GM18499 (cell line): ENCODE data around the gene PAPOLB.

ENCODE experiments used
- ATAC-seq: cut with Tn5 transposase; IDR thresholded peaks from one replicate; pipeline ENCODE4 v1.9.1; 2021; ENCODE audit warnings: moderate number of reproducible peaks; ENCODE audit not compliant: insufficient read depth, unreplicated experiment

The PAPOLB gene

DNA sequence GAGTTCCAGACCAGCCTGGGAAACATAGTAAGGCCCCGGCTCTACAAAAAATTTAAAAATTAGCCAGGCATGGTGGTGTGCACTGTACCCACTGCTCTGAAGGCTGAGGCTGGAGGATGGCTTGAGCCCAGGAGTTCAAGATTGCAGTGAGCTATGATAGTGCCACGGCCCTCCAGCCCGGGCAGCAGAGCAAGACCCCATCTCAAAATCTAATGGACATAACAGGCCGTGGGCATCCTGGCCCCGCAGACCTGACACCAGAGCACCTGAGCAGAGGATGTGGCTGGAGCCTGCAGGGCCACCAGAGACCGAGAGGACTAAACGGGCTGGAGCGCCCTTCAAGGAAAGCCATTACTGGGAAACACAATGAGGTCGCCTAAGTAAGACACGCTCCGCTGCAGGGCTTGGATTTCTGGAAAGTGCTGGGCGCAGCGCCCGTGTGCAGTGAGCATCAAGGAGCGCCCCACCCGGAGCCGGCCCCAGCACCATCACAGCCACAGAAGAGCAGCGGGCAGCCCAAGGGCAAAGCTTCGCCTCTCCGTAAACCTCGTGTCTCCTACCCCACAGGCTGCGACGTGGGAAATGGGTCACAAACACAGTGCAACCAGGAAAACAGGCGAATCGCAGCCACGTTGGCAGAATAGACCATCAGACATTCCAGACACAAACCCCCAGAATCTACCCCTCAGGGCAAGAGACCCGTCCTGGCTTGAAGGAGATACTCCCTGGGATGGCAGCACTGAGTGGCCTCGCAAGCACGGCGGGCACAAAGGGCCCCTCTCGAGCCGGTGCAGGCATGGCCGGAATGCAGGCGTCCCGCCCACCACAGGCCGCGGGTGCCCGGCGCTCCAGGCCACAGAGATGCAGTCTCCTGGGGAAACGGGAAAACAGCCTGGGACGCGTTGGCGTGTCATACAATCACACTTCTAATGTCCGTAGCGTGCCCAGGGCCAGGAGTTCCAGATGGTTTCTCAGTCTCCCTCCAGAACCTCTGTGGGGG lies 16.8 kb upstream of the PAPOLB start:
- ATAC-seq: no peak

DNA sequence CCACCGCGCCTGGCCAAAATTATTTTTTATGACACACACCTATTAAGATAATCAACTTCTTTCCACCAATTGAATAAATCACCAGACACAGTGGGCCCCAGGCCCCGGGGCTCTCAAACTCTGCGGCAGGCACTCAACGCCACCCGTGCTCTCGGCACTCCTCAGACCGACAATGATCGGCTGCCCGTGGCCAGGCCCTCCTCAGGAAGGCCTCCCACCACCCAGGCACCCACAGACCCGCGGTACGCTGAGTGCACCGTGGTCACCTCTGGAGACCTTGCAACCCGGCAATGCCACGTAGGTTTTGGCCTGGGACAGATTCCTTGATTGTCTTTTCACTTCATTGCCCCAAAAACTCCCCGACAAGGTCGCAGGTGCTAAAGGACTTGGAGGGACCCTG lies 14.8 kb upstream of the PAPOLB start:
- no peak for ATAC-seq

DNA sequence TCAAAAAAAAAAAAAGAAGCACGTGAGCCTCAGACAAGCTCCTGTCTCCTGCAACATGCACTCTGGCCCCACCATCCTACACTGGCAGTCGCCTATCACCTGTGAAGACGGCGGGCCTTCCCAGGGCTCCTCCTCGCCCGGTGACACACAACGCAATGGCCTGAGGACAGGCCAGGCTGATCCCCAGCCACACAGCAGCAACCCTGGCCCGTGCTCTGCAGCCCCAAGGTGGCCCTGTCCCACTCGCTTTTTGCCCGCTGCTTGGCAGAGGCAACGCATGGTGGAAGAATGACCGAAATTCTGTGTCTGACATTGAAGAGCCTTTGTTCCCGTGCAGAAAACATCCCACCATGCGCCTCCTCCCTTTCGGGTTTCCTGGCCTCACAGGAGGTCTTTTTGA lies 13.6 kb upstream of the PAPOLB start:
- no peak for ATAC-seq

DNA sequence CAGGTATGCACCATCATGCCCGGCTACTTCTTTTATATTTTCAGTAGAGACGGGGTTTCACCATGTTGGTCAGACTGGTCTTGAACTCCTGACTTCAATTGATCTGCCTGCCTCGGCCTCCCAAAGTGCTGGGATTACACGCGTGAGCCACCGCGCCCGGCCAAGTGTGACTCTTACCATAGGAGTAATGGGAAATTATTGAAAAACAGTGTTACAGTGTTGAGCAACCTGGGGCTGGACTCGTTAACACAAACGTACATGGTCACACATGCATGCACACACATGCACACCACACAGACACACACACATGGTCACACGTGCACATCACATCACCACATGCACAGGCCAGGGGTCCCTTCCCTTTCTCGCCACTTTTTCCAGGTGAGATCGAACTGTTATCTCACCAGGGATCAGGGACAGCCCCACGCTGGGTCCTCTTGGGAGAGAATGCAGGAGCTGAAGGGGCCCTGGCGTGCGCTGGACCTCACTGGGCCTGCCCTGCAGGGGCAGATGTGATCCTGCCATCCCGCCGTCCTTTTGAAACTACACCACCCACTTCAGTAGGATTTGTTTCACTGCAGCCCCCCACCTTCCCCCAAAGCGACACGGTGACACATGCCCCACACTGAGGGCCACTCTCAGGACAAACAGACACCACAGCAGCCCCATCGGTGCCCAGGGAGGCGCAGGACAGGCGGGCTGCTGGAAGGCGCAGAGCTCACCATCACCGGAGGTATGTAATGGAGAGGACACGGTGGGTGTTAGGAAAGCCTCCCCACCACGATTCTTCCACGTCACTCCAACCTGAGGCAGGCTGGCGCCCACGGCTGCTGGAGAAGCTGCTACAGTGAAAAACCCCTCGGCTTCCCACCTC lies 11.5 kb upstream of the PAPOLB start:
- ATAC-seq: no peak

DNA sequence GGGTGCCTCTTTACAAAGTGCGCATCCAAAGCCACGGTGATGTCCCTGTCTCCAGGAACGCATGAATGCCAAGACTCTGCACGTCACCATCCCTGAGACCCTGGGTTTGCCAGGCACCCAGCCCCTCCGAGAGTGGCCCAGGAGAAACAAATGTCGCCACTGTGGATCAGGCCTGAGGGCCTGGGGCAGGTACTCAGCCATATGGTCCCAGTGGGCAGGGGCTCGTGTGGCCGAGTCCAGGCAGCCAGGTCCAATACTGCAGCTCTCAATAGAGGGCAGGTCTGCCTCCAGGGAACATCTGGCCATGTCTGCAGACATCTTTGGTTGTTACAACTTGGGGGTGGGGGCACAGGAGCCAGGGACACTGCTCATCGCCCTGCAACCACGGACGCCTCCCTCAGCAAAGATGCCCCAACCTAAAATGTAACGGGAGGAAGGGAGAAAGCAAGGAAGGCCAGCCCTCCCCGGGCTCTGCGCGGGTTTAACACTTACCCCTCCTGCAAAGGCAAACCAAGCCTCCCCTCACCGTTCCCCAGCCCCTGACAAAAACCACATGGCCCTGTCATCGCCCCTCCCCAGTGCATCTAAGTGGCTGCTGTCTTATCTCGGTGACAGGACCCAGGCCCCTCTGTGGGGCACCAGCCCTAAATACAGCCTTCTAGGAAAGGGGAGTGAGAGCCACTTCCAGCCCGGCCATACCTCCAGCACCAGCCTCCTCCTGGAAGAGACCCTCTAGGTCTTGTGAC lies 10.3 kb upstream of the PAPOLB start:
- ATAC-seq: no peak

DNA sequence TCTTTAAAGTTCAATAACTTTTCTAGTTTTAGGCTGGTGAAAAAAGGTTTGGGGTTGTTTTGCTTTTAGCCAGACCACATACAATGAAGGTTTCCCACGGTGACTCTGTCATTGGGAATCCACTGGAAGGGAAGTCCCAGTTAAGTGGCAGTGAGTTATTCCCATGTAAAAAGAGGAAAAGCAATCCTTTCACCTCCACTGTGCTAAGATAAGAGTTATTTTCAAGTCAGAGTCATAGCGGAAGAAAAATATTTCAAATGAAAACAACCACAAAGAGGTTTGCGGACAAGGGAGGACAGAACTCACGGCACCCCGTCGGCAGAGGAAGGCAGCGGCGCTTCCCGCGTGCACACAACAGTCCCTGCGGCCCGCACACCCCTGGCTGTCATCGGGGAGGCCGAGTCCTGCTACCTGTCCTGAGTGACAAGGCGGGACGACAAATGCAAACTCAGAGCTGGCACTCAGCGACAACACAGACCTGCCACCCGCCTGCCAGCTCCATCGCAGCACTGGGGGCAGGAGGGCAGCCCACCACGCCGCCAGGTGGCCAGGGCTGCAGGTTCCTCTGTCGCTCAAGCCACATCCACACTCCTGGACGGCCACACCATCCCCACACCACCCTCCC lies 9.3 kb upstream of the PAPOLB start:
- no peak for ATAC-seq

DNA sequence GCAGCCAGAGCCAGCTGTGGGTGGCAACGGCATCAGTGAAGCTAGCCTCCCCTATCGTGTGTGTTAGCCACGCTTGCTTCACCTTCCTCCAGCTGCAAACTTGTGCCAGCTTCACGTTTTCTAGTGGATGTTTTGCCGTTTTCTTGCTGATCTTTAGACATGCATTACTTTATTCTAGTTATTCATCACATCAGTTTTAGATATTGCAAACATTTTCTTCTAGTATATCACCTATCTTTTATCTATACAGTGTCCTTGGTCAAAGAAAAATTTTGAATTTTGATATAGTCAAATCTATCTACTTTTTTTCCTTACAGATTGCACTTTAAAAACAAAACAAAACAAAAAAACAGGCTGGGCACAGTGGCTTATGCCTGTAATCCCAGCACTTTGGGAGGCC lies 6.7 kb upstream of the PAPOLB start:
- no peak for ATAC-seq

DNA sequence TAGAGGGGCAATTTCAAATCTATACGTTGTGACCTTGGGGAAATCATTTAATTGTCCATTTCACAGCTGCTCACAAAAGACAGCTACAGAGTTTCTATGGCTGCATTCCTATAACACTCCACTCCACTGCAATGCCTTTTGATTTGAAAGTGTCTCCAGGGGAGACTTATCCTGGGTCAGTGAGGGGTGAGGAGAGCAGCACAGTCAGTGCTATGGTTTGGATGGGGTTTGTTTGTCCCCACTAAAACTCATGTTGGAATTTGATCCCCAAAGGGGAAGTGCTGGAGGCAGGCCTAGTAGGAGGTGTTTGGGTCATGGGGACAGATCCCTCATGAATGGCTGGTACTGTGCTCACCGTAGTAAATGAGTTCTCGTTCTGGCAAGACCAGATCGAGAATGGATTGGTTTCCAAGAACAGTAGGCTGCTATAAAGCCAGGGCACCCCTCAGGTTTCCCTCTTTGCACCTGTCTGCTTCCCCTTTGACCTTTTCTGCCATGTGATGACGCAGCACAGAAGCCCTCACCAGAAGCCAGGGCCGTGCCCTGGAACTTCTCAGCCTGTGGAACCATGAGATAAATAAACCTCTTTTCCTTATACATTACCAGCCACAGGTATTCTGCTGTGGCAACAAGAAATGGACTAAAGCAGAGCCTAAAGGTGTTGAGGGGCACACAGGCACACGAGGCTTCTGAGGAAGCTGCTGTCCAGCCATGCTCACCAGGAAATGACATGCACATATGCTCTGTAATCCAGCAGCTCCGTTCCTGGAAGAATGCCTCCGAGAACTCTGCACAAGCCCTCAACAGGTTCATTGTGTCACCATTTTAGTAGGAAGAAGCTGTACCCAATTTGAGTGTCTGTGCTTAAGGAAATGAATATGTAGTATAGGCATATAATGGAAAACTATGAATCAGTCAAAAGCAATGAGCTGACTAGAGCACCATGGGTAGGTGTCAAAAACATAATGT lies 5.0 kb upstream of the PAPOLB start:
- ATAC-seq: no peak

DNA sequence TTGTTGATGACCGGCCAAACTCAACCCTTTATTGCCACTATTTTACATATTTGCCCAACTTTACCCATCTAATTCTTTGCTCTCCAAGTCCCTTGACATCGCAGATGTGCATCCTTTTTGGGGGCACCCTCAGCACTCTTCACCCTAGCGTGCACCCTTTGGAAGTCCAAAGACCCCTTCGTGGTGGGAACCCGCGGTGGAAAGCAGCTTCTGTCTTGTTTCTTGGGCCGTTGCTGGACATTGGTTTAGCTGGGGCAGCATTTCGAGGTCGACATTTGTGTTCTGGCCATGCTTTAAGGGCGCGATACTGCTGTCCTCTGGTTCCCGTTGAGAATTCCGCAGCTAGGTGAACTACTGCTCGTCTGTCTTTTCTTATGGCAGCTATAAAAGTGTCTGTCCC lies 326 bp upstream of the PAPOLB start:
- no peak for ATAC-seq

DNA sequence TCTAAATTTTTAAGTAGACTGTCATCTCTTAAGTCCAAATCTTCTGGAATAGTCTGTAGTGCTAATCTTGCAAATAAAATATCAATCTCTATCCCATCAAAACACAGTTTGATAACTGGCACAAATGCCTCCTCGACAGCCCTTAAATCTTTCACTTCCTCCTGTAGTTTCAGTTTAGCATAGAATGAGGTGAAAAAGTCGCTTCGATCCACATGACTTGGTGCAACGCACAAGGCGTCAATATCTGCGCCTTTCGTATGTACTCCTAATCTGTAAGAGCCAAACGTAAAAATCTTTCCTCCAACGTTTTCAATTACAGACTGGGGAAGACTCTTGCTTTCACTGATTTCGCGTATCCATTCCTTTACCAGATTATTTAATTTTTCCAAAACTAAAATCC lies 603 bp downstream of the PAPOLB start:
- no peak for ATAC-seq

DNA sequence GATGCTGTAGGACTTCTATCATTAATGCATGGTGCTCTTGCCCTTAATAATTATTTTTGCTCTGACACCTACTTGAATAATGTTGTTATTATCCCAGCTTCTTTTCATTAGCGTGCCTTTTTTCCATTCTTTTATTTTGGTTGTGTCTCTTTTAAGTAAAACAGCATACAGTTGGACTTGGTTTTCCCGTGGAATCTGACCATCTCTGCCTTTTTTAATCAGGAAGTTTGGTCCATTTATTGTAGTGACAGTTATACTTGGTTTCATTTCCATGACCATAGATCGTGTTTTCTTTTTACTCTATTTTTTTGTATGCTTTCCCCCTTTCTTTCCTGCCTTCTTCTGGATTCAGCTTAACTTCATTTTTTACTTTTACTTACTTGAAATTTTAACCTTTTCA lies 4.6 kb downstream of the PAPOLB start:
- ATAC-seq: no peak

DNA sequence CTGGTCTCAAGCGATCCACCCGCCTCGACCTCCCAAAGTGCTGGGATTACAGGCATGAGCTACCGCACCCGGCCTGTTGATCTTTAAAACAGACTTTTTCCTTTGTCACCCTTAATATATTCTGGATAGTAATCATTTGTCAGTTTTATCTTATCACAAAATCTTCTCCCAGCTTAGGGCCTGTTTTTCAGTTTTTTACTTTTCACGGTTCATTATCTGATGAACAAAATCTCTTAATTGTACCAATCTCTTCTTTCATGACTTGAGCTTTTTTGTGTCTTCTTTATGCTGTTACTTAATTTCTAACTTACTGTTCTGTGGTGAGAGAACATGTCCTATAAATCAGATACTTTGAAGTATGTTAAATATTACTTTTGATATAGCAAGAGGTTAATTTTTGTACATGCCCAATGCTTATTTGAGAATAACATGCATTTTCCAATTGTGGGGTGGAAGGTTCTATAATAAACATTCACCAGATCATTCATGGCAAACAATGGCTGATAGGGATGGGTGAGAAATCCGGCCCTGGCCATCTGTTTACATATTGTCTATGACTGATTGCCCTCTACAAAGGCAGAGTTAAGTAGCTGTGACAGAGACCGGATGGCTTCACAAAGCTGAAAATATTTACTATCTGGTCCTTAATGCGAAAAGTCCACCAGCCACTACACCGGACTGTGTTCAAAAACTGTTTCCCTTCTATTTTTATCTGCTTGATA lies 5.3 kb downstream of the PAPOLB start:
- no peak for ATAC-seq

DNA sequence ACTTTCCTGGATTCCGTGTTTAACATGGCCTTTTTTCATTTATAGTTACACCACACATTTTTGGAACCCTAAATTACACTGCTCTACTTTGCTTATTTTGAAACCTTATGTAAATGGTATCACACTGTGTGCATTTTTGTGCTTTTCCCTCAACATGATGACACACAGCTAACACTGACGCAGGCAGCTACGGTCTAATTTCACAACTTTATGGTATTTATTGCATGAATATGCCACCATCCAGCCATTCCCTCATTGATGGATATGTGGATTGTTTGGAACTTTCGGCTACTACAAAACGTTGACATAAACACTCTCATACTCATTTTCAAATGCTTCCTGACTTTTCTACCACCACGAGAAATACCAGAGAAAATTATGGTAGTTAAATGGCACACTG lies 6.9 kb downstream of the PAPOLB start:
- ATAC-seq: no peak

DNA sequence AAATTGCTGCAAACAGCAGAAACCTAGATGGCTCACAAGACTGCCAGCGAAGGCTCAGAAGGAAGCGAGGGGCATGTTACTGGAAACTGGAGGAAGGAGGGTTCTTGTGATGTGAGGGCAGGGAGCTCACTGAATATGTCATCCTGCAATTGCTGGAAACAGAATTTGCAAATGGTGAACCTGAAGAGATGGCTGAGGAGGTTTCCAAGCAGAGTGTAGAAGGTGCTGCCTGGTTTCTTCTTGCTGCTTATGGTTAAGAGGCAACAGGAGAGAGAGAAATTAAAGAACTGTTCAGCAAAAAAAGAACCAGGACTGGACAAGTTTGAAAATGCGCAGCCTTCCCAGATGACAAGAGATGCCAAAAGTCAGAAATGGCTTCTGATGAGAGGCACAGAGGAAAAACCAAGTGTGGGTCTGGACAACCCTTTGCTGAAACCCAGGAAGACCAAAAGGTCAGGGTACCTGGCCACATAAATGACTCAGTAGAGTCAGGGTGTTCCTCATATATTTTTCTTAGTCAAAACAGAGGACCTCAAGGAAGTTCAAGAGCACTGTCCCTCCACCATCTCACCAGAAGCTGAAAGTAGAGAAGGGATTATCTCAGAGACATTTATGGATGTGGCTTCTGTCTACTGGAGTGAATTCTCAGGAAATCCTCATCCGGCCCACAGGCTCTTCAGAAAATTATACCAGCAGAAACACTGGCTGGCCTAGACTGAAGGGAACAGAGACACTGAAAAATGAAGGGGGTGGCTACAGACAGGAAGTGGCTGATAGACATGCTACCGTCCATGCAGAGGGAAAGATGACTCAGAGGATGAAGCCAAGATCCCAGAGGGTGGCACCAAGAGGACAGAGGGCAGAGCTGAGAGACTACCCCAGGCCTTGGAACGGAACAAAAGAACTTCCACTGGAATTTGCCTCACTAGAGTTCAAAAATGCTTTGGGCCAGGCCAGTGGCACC lies 10.1 kb downstream of the PAPOLB start:
- ATAC-seq: no peak

DNA sequence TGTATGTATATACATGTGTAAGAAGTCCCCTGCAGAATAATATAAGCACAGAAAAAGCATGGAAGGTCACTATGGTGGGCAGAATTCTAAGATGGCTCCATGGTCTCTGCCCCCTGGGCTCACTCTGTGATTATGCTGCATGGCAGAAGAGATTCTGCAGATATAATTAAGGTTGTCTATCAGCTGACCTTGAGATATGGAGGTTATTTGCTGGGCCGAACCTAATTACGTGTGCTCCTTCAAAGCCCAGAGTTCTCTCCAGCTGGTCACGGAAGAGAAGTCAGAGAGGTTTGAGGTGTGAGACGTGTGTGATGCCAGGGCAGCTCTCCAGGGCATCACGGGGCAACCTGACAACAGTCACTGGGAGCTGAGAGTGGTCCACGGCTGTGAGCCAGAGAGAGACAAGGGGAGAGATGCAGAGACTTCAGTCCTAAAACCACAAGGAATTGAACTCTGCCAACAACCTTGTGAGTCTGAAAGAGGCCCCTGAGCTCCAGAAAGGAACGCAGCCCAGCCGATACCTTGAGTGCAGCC lies 11.5 kb downstream of the PAPOLB start:
- ATAC-seq: no peak

DNA sequence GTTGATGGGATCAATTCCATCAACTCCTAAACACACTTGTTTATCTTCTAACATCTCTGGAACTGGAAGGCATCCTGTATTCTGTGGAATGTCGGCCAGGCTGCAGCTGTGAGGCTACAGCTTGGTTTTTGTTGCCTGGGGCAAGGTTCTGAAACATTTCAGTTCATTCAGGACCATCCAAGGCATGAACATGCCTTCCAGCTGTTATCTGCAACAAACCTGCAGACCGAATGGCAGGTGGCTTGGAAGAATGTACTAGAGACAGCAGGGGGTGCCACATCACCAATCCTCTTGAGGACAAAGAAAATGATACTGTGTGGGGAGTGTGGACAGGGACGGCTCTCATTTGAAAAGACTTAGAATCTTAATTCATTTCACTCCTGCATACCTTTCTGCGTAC lies 12.4 kb downstream of the PAPOLB start:
- ATAC-seq: no peak

DNA sequence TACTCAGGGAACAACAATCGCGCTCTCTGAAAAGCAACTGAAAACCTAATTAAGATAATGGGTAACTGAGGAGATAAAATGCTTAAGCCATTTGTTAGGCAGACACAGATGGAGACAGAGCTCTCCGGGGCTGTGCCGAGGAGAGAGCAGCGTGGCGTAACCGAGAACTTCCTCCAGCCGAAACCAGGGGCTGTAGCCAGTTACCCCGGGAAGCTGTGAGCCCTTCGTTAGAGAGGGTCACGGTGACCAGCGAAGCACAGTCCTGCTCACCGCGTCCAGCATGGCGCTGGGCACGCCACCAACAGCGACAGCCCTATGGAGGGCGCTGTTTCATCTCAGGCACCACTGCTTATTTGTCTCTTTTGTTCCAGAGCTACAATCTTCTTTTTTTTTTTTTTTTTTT lies 16.1 kb downstream of the PAPOLB start:
- no peak for ATAC-seq
